Left forelimb (tissue), 1 donor: ENCODE results near the gene RNF148.

Source experiments
- DNase-seq: peaks from one replicate; pipeline ENCODE4 v3.0.0-alpha.2; 2018; ENCODE audit warnings: low spot score

The RNF148 gene

DNA sequence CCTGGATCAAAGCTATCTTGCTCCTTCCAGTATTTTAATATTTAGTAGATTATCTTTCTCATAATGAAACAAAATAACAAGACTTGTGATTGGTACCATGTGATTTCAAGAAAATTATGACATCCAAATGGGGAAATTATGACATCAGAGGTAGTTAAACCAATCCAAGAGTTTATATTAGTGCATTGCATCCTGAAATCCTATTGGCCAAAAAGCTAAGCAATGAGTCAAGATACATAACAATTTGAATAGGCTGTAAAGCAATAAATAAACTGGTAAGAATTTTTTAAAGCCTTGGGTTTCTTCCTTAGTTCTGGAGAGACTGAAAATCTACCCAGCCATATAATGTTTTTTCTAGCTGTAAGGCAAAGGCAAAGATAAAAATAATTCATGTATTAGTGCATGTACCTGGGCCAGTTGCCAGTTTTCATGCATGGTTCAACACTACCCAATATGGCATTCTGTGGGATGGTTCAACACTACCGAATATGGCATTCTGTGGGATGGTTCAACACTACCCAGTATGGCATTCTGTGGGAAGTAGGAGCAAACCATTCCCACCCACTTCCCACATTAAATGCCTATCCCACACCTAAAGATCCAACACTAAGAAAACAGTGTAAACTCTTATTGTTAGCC lies at the start of gene RNF148:
TSS of gene RNF148 (minus strand) at position 51 of the 639 bp plus-strand sequence. CDS start 172 bp downstream, outside the sequence.
- DNase-seq = no peak

DNA sequence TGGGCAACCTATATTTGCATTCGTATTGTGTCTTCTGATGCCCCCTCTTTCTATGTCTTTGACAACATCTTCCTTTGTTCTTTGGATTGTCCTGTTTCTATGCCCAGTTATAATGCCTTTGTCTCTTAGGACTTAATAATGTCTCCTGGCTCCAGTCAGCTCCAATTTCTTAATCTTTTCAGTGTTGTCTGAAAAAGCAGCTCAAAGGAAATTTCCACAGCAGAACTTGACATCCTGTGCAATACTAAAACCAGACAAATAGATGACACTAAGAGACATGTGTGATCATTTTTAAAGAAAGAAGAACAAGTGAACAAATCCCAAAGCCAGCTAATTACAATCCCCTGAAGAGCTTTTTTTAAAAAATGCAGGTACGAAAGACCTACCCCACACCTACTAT lies 47.7 kb upstream of the RNF148 start:
- DNase-seq = no peak

DNA sequence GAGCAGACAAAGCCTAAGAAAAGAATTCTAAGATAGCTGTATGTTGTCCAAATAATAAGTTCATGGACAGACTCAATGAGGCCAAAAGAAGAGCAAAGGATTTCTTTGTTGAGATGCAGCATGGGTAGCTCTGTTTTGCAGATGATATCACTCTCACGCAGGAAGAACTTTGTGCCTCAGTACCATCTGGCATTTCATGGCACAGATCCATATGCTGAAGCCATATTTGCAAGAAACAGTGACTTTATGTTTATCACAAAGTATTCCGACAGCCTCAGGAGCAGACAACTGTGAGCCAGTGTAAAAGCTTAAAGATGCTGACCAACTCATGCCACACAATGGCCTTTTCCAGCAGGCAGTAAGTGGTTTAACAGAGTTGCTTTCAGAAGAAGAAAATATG lies 45.5 kb upstream of the RNF148 start:
- no peak for DNase-seq

DNA sequence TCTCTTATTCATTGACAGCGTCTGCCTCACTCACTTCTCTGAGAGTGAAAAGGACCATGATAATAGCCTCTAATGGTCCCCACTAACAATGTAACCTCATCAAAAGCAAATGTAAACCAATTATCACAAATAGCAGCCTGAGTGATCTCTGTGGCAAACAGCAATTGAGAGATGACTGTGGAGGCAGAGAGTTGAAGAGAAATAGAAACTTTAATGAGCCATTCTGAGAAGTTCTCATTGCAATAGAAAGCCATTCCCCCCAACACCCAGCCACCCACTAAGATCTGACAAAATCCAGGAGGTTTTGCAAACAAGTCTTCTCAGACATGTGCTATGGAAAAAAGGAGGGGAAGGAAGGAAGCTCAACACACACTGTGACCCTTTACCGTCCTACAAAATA lies 44.2 kb upstream of the RNF148 start:
- no peak for DNase-seq

DNA sequence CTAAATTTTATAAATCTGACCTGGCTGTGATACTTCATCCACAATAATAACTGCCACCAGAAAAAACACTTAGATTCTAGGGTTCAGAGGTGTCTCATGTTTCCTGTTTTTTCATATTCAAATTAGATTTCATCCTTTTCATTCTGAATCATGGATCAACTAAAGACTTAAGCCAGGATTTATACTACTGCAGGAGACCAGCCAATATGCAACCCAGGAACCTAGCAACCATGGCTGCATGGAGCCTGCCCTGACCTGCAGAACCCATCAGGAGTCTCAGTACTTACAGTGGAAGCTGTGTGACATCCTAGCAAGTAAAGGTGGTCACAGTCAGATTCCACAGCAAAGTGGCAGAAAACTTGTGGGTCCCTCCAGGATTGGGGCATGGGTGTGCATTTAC lies 40.5 kb upstream of the RNF148 start:
- no peak for DNase-seq

DNA sequence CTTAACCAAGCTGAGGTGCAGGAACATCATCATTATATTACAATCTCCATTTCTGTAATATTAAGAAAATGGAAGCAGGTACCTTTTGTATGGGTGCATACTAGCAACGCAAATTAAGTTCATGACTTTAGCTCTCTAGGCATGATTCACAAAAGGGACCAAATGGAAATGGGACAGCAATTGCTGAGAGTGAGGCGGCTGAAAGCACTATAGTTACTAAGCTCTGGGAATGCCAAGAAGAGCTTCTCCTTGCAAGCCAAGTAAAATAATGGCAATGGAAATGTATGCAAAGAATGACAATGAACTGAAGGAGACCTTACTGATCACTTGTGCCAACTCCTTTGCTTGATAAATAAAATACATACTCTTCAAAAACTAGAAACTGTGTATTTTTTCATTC lies 36.2 kb upstream of the RNF148 start:
- DNase-seq = no peak

DNA sequence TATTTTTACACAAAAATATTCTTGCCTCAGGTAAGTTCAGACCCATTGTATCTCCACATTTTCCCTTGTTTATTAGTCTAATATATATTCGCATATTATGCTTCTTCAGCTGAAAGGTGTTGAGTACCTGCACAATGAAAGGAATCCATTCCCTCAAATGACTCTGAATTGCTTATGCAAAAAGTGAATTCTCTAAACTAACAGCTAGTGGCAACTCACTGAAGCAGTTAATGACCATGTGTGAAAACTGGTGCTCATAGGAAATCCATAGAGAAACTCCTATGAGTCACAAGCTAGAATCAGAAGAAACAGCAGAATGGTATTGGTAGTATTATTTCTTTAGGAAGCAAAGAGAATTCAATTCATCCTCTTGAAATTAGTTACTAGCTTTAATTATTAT lies 33.5 kb upstream of the RNF148 start:
- no peak for DNase-seq

- no peak for DNase-seq
These were observed 25.0 kb upstream of the RNF148 start for GRCh38 chr7:122727759-122728158.

DNA sequence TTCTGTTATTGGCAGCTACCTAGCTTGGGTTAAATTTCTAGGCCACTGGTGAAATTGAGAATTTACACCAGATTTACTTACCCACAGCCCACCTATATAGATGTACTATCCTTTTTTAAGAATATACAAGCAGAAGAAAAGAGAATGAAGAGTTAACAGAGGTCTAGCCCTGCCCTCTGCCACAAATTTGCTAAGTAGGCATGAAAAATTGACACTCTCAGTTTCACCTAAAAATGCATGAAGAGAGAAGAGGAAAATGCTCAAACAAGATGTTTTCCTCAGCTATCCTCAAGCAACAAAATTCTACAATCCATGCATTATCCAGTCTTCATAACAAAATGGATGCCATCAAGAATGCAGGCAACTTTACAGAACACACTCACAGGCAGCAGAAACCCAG lies 24.6 kb upstream of the RNF148 start:
- DNase-seq = no peak

DNA sequence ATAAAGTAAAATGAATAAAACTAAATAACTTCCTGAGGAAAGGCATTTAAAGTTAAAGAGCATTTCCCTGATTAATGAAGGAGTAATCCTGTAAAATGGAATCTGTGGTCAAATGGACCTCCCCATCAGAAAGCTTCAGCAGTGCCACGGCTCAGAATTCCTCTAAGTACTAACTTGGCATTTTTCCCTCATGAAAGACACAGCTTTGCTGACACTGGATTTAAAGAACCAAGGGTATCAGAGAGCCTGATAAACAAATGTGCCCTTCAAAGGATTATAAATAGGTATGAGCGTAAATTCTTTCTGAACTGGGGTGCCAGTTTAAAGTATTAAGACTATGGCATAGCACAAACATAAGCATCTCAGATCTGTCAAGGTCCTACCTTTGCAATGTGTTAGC lies 24.2 kb upstream of the RNF148 start:
- DNase-seq = no peak

DNA sequence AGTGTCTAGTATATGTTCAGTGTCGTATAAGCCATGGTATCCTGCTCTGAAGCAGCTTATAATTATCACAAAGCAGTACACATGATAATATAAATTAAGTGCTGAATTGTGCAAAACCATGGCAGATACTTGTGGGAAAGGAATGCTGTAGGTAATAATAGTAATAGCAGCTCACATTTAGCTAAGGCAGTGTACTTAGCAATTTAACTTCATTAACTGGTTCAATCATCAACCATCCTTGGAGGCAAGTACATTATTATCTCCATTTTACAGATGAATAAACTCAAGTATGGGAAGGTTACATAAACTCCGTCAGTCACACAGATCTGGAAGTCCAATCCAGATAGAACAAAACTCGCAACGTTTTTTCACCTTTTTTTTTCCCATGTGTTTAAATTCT lies 21.6 kb upstream of the RNF148 start:
- no peak for DNase-seq

DNA sequence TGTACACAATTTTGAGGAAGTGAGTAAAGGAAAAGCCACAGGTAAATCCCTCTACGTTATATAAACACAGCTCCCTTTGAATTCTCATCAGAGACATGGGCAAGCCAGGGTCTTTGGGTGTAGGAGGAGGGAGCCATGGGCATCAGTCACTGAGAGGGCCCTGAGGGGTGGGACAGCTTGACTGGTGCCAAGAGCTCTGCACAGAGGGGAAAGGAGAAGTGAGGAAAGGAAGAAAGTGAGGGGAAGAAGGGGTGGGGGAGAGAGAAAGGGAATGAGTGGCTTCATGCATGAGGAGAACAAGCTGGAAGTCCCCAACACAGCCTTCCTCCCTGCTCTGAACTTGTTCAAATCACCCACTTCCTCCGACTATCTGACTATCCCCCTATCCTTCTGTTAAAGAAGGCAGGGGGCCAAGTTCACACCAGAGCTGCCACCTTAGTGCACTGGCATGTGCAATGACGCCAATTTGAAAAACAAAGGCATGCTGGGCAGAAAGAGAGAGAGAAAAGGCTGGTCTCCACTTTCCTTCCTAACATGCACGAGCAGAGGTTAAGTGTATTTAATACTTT lies 16.4 kb upstream of the RNF148 start:
- no peak for DNase-seq

DNA sequence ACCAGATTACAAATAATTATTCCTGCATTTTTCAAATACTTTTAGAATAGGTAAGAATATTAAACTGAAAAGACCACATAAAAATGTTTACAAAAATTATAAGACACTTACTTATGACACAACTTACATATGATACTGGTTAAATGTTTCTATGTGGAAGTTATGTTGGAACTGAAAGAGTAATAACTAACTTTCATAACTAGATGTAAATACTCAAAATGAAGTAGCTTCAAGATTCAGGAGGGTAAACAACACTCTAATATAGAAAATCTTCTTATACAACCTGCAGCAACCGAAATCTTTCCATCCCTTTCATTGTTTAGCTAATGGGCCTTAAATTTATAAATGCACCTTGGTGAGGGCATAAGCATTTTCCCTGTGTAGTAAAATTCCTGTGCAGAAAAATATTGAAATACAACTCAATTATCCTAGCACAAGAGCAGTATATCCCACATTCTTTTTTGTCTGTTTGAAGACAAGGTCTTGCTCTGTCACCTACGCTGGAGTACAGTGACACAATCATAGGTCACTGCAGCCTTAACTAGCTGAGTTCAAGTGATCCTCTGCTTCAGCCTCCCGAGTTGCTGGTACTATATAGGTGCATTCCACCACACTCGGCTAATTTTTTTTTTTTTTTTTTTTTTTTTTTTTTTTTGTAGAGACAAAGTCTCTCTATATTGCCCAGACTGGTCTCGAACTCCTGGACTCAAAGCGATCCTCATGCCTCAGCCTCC lies 14.8 kb upstream of the RNF148 start:
- no peak for DNase-seq

GRCh38 chr7:122715183-122715582 lies 12.5 kb upstream of the RNF148 start:
- no peak for DNase-seq

DNA sequence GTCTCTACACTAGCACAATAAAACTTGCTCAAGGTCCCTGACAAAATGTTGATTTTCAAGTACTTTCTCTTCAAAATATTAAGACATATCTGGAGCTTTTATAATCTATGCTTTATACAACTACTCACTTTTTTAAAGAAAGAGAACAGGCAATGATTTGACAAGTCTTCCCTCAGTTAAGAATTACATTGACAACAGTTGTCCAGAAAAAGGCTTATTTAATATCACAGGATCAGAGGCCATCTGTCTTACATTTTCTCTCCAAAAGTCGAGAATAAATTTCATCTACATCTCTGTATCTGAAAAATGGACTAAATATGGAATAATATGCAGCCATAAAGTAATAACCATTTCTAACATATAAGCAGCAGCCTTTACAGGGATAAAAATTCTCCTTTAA lies 8.2 kb upstream of the RNF148 start:
- DNase-seq = no peak

DNA sequence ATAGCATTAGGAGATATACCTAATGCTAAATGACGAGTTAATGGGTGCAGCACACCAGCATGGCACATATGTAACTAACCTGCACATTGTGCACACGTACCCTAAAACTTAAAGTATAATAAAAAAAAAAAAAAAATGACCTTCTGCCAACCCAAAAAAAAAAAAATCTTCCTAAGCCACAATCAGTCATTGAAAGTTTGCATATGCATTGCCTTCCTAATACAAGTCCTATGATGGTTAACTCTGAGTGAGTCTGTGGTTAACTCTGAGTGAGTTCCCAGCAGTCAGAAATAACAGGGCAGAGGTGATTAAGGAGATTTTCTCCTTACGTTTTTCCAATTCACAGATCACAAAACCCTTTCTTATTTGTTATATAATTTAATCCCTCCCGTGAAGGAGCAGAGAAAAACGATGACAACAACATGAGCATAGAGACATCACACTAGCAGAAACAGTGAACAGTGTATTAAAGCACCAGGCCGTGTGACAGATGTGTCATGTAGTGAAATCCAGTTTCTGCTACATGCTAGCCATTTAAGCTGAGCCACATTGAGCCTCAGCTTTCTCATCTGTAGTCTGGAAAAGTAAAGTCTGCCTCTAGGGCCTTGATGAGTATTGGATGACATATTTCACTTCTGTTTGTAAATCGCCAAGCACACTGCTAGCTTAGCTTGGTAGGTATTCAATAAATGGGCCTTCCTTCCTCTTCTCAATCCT lies 7.4 kb upstream of the RNF148 start:
- no peak for DNase-seq

DNA sequence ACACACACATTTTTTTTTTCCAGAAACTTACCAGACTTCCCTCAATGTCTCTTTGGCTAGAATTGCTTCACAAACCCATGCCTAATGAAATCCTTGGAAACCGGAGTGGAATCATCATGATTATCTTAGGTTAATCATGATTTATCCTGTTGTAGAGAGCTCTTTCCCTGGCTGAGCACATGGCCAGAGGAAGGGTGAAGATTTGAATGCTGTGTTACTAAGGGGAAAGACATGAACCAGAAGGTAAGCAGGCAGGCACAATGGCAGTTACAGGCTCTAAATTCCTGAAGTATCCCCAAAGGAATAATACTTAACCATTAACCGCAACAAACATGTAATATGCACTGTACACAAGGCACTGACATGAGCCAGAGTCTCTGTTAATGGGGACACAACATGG lies 4.1 kb upstream of the RNF148 start:
- DNase-seq = no peak

- DNase-seq = no peak
These were observed 3.7 kb downstream of the RNF148 start, which contains the start of gene RNF133 for GRCh38 chr7:122699017-122699416. Gene RNF133, minus strand, starts transcription at chr7:122699117. Its CDS starts 199 bp downstream, at chr7:122698918.

- DNase-seq = no peak
These were observed 6.9 kb downstream of the RNF148 start for GRCh38 chr7:122695816-122696215.

GRCh38 chr7:122694697-122695096 lies 8.0 kb downstream of the RNF148 start:
- DNase-seq = no peak

DNA sequence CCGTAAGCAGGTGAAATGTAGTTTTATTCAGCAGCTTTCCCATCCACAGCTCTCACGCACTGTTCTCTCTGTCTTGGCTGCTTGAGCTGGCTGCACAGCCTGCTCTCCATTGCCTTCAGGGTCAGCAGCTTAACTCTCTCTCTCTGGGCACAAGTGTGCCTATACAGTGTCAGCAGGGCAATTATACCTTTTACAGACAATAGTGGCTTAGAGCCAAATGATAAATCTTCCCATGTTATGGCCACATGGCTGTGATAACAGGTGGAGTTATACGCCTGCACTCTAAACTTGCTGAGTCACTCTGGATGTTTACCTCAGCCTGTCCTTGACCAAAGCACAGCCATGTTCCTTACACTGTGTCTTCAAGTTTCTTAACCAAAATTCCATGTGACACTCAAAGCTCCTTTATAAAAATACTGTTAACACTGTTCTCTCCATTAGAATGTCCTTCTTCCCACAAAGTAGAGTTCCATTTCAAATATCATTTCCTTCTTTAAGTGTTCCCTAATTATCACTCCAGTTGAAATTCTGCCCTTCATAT lies 9.9 kb downstream of the RNF148 start:
- DNase-seq = no peak

DNA sequence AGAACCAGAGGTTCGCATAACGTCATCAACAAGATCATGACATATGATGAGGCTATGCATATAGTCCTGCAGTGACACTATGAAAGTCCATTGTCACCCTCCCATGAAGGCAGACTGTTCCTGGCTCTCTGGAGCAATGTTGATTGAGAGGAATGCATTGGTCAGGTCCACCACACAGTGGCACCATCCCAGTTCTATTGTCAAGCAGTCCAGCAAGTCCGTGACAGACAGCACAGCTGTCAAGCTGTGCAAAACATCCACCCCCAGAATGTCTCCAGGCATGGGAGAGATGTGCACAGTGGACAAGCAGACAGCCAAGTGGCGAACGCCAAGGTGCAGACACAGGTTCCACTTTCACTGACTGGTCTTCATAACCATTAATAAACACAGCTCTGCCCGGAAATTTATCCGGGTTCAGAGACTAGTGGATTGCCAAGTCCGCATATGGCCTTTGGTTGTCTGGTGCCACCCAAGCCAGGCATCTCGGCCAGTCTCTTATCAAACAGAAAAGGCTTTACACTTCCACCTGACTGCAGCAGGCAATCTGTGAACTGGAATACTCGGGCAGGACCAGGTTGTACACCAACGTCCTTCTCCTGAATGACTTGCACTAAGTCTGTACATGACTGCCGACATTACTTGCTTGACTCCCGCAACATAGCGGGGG lies 11.0 kb downstream of the RNF148 start:
- no peak for DNase-seq
